ENCODE data around the gene ANKRD24. TPM values are rescaled to one million over a fixed set of nuclear protein-coding genes. Genes with fewer than 3 reads are reported as not detected.
"Not testable (repeated sequence)": the region's sequence is repeated elsewhere in the genome, so short reads cannot be mapped to it uniquely, and the experiment has no call there.

ANKRD24 gene
- polyA plus RNA-seq, 4 donors, result 0.89 to 1.4 (median 1.0) TPM

GRCh38 chr19:4266253-4267000 is 83.9 kb downstream of the ANKRD24 start:
- no peak for DNase-seq (ENCODE audit: low read depth in 4 of 4, low spot score in 3 of 4)

GRCh38 chr19:4267101-4267900 is 84.8 kb downstream of the ANKRD24 start:
- DNase-seq (ENCODE audit: low read depth in 4 of 4, low spot score in 3 of 4), result no peak

GRCh38 chr19:4267901-4268815 is 85.7 kb downstream of the ANKRD24 start:
- DNase-seq (ENCODE audit: low read depth in 4 of 4, low spot score in 3 of 4), result no peak

DNA sequence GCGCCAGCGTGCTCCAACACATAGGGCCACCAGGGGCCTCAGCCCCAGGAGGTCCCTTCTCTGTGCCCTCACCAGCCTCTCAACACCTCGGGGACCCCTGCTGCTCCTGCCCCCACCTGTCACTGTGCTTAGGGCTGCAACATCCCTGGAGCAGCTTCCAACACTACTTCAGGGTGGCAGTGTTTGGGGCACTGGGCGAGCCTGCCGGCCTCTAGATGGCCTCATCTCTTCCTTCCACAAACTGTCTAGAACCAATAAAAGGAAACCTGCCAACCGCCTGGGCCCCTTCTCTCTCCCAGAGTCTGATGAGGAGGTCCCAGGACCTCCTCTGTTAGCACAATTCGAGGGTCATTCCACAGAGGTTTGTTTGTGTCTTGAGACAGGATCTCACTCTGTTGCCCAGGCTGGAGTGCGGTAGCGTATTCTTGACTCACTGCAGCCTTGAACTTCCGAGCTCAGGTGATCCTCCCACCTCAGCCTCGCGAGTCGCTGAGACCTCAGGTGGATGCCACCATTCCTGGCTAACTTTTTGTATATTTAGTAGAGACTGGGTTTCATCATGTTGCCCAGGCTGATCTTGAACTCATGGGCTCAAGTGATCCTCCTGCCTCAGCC is 86.4 kb downstream of the ANKRD24 start:
- DNase-seq (ENCODE audit: low read depth in 4 of 4, low spot score in 3 of 4), result no peak

DNA sequence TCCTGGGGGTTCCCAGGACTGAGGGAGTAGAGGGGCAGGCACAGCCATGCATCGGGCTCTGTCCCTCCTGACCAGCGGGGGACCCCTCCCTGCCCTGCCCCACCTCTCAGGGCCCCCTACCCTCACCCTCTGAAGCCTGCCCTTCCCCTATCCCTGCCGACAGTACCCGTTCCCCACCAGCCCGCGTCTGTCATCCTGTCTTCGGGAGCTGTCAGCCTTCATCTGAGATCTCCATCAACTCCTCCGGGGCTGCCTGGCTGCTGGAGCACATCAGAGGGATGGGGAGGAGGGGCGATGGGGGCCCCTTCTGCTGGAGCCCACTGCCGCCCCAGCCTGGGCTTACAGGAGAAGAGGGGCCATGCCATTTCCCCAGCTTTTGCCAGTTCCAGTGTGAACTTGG is 90.4 kb downstream of the ANKRD24 start:
- DNase-seq (ENCODE audit: low read depth in 4 of 4, low spot score in 3 of 4), result no peak

DNA sequence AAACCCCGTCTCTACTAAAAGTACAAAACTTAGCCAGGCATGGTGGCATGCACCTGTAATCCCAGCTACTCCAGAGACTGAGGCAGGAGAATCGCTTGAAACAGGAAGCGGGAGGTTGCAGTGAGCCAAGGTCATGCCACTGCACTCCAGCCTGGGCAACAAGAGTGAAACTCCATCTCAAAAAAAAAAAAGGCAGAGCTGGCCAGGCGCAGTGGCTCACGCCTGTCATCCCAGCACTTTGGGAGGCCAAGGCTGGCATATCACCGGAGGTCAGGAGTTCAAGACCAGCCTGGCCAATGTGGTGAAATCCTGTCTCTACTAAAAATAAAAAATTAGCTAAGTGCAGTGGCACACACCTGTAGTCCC is 91.8 kb downstream of the ANKRD24 start:
- not testable (repeated sequence) for DNase-seq (ENCODE audit: low read depth in 4 of 4, low spot score in 3 of 4)

Other genes starting within 250 kb of the ANKRD24 start
- gene NMRK2, start 249.6 kb upstream of the ANKRD24 start, polyA plus RNA-seq (ENCODE audit: insufficient read length in 4 of 4), result under 1 TPM in 2 of 4 donors, not detected in 2; 0.39 to 0.59 TPM
- 10 to 100 TPM; 36.5 to 55.5 (median 39.6) TPM for gene DAPK3, start 211.6 kb upstream of the ANKRD24 start, polyA plus RNA-seq (ENCODE audit: insufficient read length in 4 of 4)
- gene EEF2, start 197.2 kb upstream of the ANKRD24 start, polyA plus RNA-seq (ENCODE audit: insufficient read length in 4 of 4), result 1,000 to 10,000 TPM; 1,542 to 1,906 (median 1,629) TPM
- 10 to 100 TPM; 33.5 to 39.4 (median 38.1) TPM for gene PIAS4, start 175.0 kb upstream of the ANKRD24 start, polyA plus RNA-seq (ENCODE audit: insufficient read length in 4 of 4)
- gene ZBTB7A, start 115.8 kb upstream of the ANKRD24 start, polyA plus RNA-seq (ENCODE audit: insufficient read length in 4 of 4), result 10 to 100 TPM in 2 of 4 donors, 1 to 10 TPM in 2; 8.9 to 11.0 (median 9.7) TPM
- gene MAP2K2, start 58.6 kb upstream of the ANKRD24 start, polyA plus RNA-seq (ENCODE audit: insufficient read length in 4 of 4), result 100 to 1,000 TPM; 102 to 139 (median 104) TPM
- gene CREB3L3, start 29.1 kb upstream of the ANKRD24 start, polyA plus RNA-seq (ENCODE audit: insufficient read length in 4 of 4), result 1 to 10 TPM; 1.0 to 1.5 (median 1.2) TPM
- 10 to 100 TPM; 16.1 to 26.1 (median 17.4) TPM for gene SIRT6, start 126 bp upstream of the ANKRD24 start, polyA plus RNA-seq (ENCODE audit: insufficient read length in 4 of 4)
- gene EBI3, start 46.8 kb downstream of the ANKRD24 start, polyA plus RNA-seq (ENCODE audit: insufficient read length in 4 of 4), result under 1 TPM in 3 of 4 donors, not detected in 1; 0.47 to 0.73 (median 0.61) TPM
- gene YJU2, start 64.4 kb downstream of the ANKRD24 start, polyA plus RNA-seq (ENCODE audit: insufficient read length in 4 of 4), result 10 to 100 TPM; 20.0 to 23.7 (median 22.8) TPM
- gene SHD, start 96.6 kb downstream of the ANKRD24 start, polyA plus RNA-seq (ENCODE audit: insufficient read length in 4 of 4), result 1 to 10 TPM in 3 of 4 donors, under 1 TPM in 1; 0.81 to 3.2 (median 1.9) TPM
- gene TMIGD2, start 119.7 kb downstream of the ANKRD24 start, polyA plus RNA-seq (ENCODE audit: insufficient read length in 4 of 4), result under 1 TPM; 0.15 to 0.44 (median 0.37) TPM
- gene FSD1, start 121.9 kb downstream of the ANKRD24 start, polyA plus RNA-seq (ENCODE audit: insufficient read length in 4 of 4), result 1 to 10 TPM; 4.6 to 6.5 (median 5.5) TPM
- gene STAP2, start 156.1 kb downstream of the ANKRD24 start, polyA plus RNA-seq (ENCODE audit: insufficient read length in 4 of 4), result 10 to 100 TPM; 14.7 to 30.9 (median 25.8) TPM
- gene MPND, start 160.9 kb downstream of the ANKRD24 start, polyA plus RNA-seq (ENCODE audit: insufficient read length in 4 of 4), result 10 to 100 TPM; 22.1 to 31.8 (median 23.5) TPM
- 10 to 100 TPM; 60.1 to 82.5 (median 64.7) TPM for gene SH3GL1, start 217.9 kb downstream of the ANKRD24 start, polyA plus RNA-seq (ENCODE audit: insufficient read length in 4 of 4)
- gene CHAF1A, start 220.0 kb downstream of the ANKRD24 start, polyA plus RNA-seq (ENCODE audit: insufficient read length in 4 of 4), result 10 to 100 TPM; 21.8 to 27.0 (median 25.4) TPM

Measured in right renal pelvis (tissue), 4 donors.